CD14-positive monocyte (primary cell): ENCODE data around the gene ABCC4. TPM values are rescaled to one million over a fixed set of nuclear protein-coding genes. Genes with fewer than 3 reads are reported as not detected.

Experiments
- DNase-seq, 3 donors: peaks; one replicate each; pipeline ENCODE4 v3.0.0-alpha.2; 2011 to 2022
- H2AFZ ChIP-seq: 2 replicates; pipeline ENCODE4 v1.6.0; 2012; ENCODE audit warnings: mild to moderate bottlenecking, low read depth, low read length, inconsistent platforms; ENCODE audit not compliant: insufficient read depth, poor library complexity, severe bottlenecking
- H3K27ac ChIP-seq, 2 donors: 1 replicate in 1 of 2; 2 replicates in 1 of 2; pipeline ENCODE4 v1.5.1; 2012 to 2013; ENCODE audit warnings: low read length in 2 of 2, control low read depth in 1 of 2, inconsistent platforms in 1 of 2, low read depth in 1 of 2, mild to moderate bottlenecking in 1 of 2
- H3K27me3 ChIP-seq, 2 donors: one replicate each; pipeline versions ENCODE4 v1.6.0 to v1.6.1; 2011 to 2013; ENCODE audit warnings: low read length in 2 of 2; ENCODE audit not compliant: control insufficient read depth in 2 of 2, insufficient read depth in 2 of 2
- H3K36me3 ChIP-seq, 2 donors: replicated peaks in 1 of 2; 1 replicate in 1 of 2; 2 replicates in 1 of 2; pipeline versions ENCODE4 v1.5.1 to v1.6.1; 2012 to 2013; ENCODE audit warnings: low read length in 2 of 2, control low read depth in 1 of 2, inconsistent platforms in 1 of 2, mild to moderate bottlenecking in 1 of 2; ENCODE audit not compliant: insufficient read depth in 2 of 2, control insufficient read depth in 1 of 2
- H3K4me1 ChIP-seq, 2 donors: 1 replicate in 1 of 2; 2 replicates in 1 of 2; pipeline versions ENCODE4 v1.5.1 to v1.6.1; 2012 to 2013; ENCODE audit warnings: low read length in 2 of 2, control low read depth in 1 of 2, inconsistent platforms in 1 of 2, mild to moderate bottlenecking in 1 of 2, moderate library complexity in 1 of 2; ENCODE audit not compliant: insufficient read depth in 2 of 2, control insufficient read depth in 1 of 2
- H3K4me2 ChIP-seq: replicated peaks from 2 replicates; pipeline ENCODE3; 2012; ENCODE audit warnings: low read length, moderate library complexity, mild to moderate bottlenecking; ENCODE audit not compliant: poor library complexity, severe bottlenecking; ENCODE audit errors: extremely low read depth
- H3K4me3 ChIP-seq, 3 experiments: fragments of 200-600 bp in 1 of 3; sonication (generic) in 1 of 3; replicated peaks in 1 of 3; 1 replicate in 2 of 3; 2 replicates in 1 of 3; pipeline ENCODE4 v1.5.1; 2011 to 2013; ENCODE audit warnings: low read length in 3 of 3, mild to moderate bottlenecking in 3 of 3, control low read depth in 2 of 3, low read depth in 2 of 3, inconsistent platforms in 1 of 3, moderate library complexity in 1 of 3
- H3K79me2 ChIP-seq: 2 replicates; pipeline ENCODE4 v1.6.0; 2012; ENCODE audit warnings: mild to moderate bottlenecking, control low read depth, inconsistent platforms, low read length, moderate library complexity; ENCODE audit not compliant: insufficient read depth
- H3K9ac ChIP-seq: 2 replicates; pipeline ENCODE4 v1.6.0; 2017; ENCODE audit warnings: low read length, mild to moderate bottlenecking; ENCODE audit not compliant: insufficient read depth, poor library complexity, severe bottlenecking
- H3K9me3 ChIP-seq, 2 donors: replicated peaks in 1 of 2; 1 replicate in 1 of 2; 2 replicates in 1 of 2; pipeline versions ENCODE4 v1.5.1 to v1.6.1; 2012 to 2013; ENCODE audit warnings: low read length in 2 of 2, control low read depth in 1 of 2; ENCODE audit not compliant: control insufficient read depth in 1 of 2, insufficient read depth in 1 of 2
- H4K20me1 ChIP-seq: 2 replicates; pipeline ENCODE4 v1.6.0; 2012; ENCODE audit warnings: mild to moderate bottlenecking, low read length, control low read depth, moderate library complexity; ENCODE audit not compliant: insufficient read depth
- H3K27ac Mint-ChIP-seq, 7 donors: one replicate each; pipeline ENCODE4 v1.8.0; 2020; ENCODE audit warnings: mild to moderate bottlenecking in 7 of 7, mixed read lengths in 7 of 7, moderate library complexity in 6 of 7, inconsistent platforms in 2 of 7
- H3K27me3 Mint-ChIP-seq, 3 donors: one replicate each; pipeline ENCODE4 v1.8.0; 2021 to 2022; ENCODE audit warnings: low read depth in 3 of 3, mild to moderate bottlenecking in 3 of 3, mixed read lengths in 3 of 3, moderate library complexity in 3 of 3, inconsistent platforms in 1 of 3
- H3K36me3 Mint-ChIP-seq, 2 donors: one replicate each; pipeline ENCODE4 v1.8.0; 2020; ENCODE audit warnings: mixed read lengths in 2 of 2, inconsistent platforms in 1 of 2, mild to moderate bottlenecking in 1 of 2
- H3K4me1 Mint-ChIP-seq: one replicate; pipeline ENCODE4 v1.8.0; 2020; ENCODE audit warnings: mild to moderate bottlenecking, mixed read lengths
- H3K4me3 Mint-ChIP-seq, 2 donors: one replicate each; pipeline ENCODE4 v1.8.0; 2020; ENCODE audit warnings: mild to moderate bottlenecking in 2 of 2, mixed read lengths in 2 of 2, moderate library complexity in 1 of 2
- H3K9me3 Mint-ChIP-seq, 7 donors: one replicate each; pipeline ENCODE4 v1.8.0; 2020 to 2022; ENCODE audit warnings: mixed read lengths in 7 of 7, mild to moderate bottlenecking in 6 of 7, moderate library complexity in 6 of 7, inconsistent platforms in 2 of 7
- WGBS: methylation state at CpG from one replicate; pipeline ENCODE4 v1.1.5; 2013; ENCODE audit warnings: missing lambda C conversion rate; ENCODE audit not compliant: insufficient coverage; 5-methylcytosine and 5-hydroxymethylcytosine counted together
- intact Hi-C, 2 donors: fragments of 100-400 bp; cut with micrococcal nuclease; formaldehyde crosslinking; loops; one replicate each; pipeline versions ENCODE4 v1.15.0 to v1.15.1; 2023
- polyA plus RNA-seq, 3 donors: library from polyadenylated mRNA; depleted of rRNA in 1 of 3; unstranded in 2 of 3; stranded (reverse) in 1 of 3; fragments of 300-500 nt in 2 of 3; fragments of >200 nt in 1 of 3; fragmentation: Illumina TruSeq in 2 of 3; gene quantifications; 1 replicate in 2 of 3; 2 replicates in 1 of 3; pipeline ENCODE4 v1.2.3, GENCODE V29; 2012 to 2021
- TF ChIP-seq, protein P1 (sequence below): fragments of 200-600 bp; IDR thresholded peaks from one replicate; pipeline ENCODE4 v1.8.0; 2022; ENCODE audit warnings: antibody characterized with exemption, mild to moderate bottlenecking

ABCC4 gene
- polyA plus RNA-seq, 3 donors = 0.96 to 2.5 (median 1.7) TPM

DNA sequence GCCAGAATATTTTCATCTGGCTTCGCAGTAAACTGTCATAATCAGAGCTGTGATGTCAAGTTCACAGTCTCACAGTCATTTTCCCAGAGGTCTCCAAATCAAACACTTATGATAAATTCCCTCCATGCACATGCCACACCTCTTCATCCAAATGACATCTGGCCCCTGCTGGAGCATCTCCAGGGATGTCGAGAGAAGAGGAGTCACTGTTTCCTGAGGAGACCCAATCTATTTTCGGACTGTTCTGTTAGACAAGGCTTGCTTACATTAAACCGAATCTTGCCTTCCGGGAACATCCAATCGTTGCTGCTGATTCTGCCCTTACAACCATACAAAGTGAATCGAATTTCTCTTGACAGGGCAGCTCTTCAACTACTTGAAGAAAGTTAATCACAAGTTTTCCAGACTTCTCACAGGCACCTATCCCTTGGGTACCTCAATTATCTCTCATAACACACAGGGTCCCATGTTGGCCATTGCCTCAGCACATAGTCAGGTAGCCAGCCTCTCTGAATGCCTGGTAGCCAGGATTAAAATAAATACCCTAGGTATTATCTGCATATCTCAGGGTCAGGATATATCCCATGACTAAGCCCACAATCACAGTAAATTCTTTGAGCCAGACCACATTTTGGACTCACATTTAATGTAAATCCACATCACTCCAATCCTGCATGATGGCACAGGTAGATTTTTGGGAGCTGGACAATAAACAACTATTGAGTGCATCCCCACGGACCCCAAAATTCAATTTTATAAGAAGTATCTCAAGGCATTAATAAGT, 182.5 kb downstream of the ABCC4 start:
- intact Hi-C loops = no loop called here
- no peak for DNase-seq
- Mint-ChIP-seq H3K27ac (no peak overlapping the region), H3K4me3 (no peak overlapping the region), H3K9me3 (peaks cover 0 to 3% (median 0%) of the 10 kb centered on the region in 7 donors), H3K27me3 (no peaks in the 10 kb centered on the region), H3K4me1 (no peaks in the 10 kb centered on the region), H3K36me3 (peaks cover 0 to 4% of the 10 kb centered on the region in 2 donors)
- Histone ChIP-seq H4K20me1 (no peaks in the 10 kb centered on the region), H3K4me3 (no peak overlapping the region), H3K4me2 (no peak overlapping the region), H3K36me3 (no peaks in the 10 kb centered on the region), H3K79me2 (no peaks in the 10 kb centered on the region), H3K4me1 (no peaks in the 10 kb centered on the region), H3K9ac (no peak overlapping the region), H3K9me3 (no peaks in the 10 kb centered on the region), H3K27me3 (no peaks in the 10 kb centered on the region), H3K27ac (no peak overlapping the region), H2AFZ (no peak overlapping the region)
- TF ChIP-seq, protein P1, sequence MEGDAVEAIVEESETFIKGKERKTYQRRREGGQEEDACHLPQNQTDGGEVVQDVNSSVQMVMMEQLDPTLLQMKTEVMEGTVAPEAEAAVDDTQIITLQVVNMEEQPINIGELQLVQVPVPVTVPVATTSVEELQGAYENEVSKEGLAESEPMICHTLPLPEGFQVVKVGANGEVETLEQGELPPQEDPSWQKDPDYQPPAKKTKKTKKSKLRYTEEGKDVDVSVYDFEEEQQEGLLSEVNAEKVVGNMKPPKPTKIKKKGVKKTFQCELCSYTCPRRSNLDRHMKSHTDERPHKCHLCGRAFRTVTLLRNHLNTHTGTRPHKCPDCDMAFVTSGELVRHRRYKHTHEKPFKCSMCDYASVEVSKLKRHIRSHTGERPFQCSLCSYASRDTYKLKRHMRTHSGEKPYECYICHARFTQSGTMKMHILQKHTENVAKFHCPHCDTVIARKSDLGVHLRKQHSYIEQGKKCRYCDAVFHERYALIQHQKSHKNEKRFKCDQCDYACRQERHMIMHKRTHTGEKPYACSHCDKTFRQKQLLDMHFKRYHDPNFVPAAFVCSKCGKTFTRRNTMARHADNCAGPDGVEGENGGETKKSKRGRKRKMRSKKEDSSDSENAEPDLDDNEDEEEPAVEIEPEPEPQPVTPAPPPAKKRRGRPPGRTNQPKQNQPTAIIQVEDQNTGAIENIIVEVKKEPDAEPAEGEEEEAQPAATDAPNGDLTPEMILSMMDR = no peak
- WGBS = 93% methylated on average over 6 of the region's 8 CpGs

DNA sequence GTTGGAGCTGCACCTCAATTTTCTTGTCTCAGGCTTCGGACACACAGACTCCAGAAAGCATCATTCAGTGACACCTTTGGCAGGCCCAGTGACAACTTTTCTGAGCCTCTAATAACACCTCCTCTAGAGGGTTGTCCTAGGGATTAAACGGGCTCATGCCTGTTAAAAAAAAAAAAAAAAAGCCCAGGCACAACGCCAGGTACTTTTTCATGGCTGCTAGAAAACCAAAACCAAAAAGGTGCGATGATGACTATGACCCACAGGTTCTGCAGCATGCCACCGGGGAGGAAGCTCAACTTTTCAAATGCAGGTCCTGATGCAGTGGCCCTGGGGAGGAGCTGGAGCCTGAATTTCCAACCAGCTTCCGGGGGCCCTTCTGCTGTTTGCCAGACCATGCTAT, 184.2 kb downstream of the ABCC4 start:
- Histone ChIP-seq H3K4me3 (no peak overlapping the region), H3K36me3 (no peaks in the 10 kb centered on the region), H3K9me3 (no peaks in the 10 kb centered on the region), H3K27me3 (no peaks in the 10 kb centered on the region), H4K20me1 (no peaks in the 10 kb centered on the region), H3K9ac (no peak overlapping the region), H3K4me1 (no peaks in the 10 kb centered on the region), H3K4me2 (no peak overlapping the region), H3K27ac (no peak overlapping the region), H2AFZ (no peak overlapping the region), H3K79me2 (no peaks in the 10 kb centered on the region)
- peaks cover 0 to 8% of the 10 kb centered on the region in 2 donors for H3K36me3 Mint-ChIP-seq
- no peak overlapping the region for H3K4me3 Mint-ChIP-seq
- WGBS = 93% methylated on average over 5 of the region's 6 CpGs
- no peaks in the 10 kb centered on the region for H3K27me3 Mint-ChIP-seq
- TF ChIP-seq, protein P1 = no peak
- H3K9me3 Mint-ChIP-seq = peaks cover 0 to 3% (median 0%) of the 10 kb centered on the region in 7 donors
- no peak for DNase-seq
- intact Hi-C loops = no loop called here
- H3K4me1 Mint-ChIP-seq = no peaks in the 10 kb centered on the region
- H3K27ac Mint-ChIP-seq = peak overlapping the region in 1 of 7 donors; percentile 23
